ENCODE data around the gene HBP1. TPM values are rescaled to one million over a fixed set of nuclear protein-coding genes. Genes with fewer than 3 reads are reported as not detected.

The HBP1 gene
- total RNA-seq, 6 experiments from 2014 or later, result 22.8 to 34.4 (median 28.5) TPM

DNA sequence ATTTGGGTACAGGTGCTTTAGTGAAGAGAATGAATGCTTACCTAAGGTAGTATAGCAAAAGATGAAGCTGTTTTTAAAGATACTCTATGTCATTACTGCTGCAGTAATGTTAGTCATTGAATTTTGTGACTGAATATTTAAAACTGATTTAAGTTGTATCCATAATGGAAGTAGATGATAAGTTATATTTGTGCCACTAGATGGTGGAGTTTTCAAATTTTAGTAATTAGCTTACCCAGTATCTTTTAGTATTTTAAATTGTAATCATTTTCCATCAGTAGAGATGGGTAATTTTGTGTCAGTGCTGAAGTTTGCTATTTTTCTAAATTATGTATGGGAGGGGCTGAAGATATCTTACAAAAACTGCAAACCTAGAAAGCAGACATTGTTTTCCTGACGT is 25.2 kb downstream of the HBP1 start:
- H3K9me3 Mint-ChIP-seq, result no peaks in the 10 kb centered on the region
- H3K36me3 Mint-ChIP-seq (ENCODE audit: low read depth), result peaks cover 14% of the 10 kb centered on the region
- no peak overlapping the region for H3K27ac Mint-ChIP-seq
- TF ChIP-seq, protein P1, sequence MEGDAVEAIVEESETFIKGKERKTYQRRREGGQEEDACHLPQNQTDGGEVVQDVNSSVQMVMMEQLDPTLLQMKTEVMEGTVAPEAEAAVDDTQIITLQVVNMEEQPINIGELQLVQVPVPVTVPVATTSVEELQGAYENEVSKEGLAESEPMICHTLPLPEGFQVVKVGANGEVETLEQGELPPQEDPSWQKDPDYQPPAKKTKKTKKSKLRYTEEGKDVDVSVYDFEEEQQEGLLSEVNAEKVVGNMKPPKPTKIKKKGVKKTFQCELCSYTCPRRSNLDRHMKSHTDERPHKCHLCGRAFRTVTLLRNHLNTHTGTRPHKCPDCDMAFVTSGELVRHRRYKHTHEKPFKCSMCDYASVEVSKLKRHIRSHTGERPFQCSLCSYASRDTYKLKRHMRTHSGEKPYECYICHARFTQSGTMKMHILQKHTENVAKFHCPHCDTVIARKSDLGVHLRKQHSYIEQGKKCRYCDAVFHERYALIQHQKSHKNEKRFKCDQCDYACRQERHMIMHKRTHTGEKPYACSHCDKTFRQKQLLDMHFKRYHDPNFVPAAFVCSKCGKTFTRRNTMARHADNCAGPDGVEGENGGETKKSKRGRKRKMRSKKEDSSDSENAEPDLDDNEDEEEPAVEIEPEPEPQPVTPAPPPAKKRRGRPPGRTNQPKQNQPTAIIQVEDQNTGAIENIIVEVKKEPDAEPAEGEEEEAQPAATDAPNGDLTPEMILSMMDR (IDR thresholded peaks at IDR 0.05), result peak; percentile 66
- H3K4me3 Mint-ChIP-seq, result no peak overlapping the region
- no peaks in the 10 kb centered on the region for H3K27me3 Mint-ChIP-seq (ENCODE audit: insufficient read depth)
- DNase-seq, result no peak
- H3K4me1 Mint-ChIP-seq (ENCODE audit: low read depth), result peaks cover 7% of the 10 kb centered on the region

DNA sequence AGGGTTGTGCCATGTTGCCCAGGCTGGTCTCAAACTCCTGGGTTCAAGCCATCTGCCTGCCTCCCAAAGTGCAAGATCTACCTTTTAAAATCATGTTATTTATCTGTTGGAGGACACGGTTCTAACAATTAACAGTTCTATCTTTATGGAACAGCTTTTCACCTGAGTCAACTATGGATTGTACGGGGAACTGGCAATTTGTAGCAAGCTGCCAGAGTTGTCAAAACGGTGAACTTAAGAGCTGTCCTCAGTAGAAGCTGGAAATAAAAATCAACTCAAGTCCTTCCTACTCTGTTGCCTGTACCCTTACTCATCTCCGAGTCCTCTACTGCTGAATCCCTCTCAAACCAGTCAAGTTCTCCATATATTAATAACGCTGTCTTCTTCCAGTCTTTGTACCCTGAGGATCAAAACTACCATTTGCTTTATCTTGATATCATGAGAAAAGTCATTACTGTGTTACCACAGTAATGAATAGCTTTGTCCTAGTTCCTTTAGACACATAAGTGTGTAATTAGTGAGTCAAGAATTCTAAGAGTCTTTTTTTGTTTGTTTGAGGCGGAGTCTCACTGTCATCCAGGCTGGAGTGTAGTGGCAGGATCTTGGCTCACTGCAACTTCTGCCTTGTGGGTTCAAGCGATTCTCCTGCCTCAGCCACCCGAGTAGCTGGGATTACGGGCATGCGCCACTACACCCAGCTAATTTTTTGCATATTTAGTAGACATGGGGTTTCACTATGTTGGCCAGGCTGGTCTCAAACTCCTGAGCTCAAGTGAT is 28.2 kb downstream of the HBP1 start:
- H3K36me3 Mint-ChIP-seq (ENCODE audit: low read depth), result peaks cover 15% of the 10 kb centered on the region
- no peak for DNase-seq
- H3K9me3 Mint-ChIP-seq, result no peaks in the 10 kb centered on the region
- H3K27ac Mint-ChIP-seq, result peak overlapping the region; percentile 29; the same call in 1 of the 2 replicates
- H3K4me1 Mint-ChIP-seq (ENCODE audit: low read depth), result peaks cover 7% of the 10 kb centered on the region
- no peaks in the 10 kb centered on the region for H3K27me3 Mint-ChIP-seq (ENCODE audit: insufficient read depth)
- no peak overlapping the region for H3K4me3 Mint-ChIP-seq
- TF ChIP-seq, protein P1 (IDR thresholded peaks at IDR 0.05), result no peak

DNA sequence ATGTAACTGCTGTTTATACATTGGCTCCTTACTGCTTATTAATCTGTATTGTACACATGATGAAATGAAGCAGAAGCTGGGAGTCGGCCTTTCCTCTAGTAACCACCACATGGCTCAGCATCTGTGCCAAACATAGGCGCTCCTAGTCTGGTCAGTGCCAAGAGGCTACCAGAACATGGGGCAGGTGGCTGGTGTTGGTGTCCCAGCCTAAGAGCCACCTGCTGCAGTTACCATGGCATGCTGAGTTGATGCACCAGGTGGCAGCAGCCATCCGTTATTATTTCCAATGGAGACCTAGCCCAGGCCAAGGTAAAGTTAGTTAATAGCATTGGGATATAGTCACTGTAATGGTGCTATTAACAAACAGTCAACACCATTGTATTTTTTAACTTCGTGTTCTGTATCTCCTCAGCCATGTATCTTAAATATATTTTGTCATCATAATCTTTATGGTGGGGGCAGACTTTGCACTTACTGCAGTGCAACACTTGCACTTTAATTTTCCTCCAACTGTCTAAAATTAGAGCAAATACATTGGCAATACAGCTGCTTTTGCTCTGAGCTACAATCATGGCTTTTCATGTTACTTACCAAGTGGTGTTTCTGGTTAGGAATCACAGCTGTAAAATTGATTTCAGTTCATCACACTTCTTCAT is 33.1 kb downstream of the HBP1 start:
- DNase-seq, result peak; percentile 22
- Mint-ChIP-seq H3K4me3 (no peak overlapping the region), H3K27me3 (ENCODE audit: insufficient read depth) (no peaks in the 10 kb centered on the region), H3K4me1 (ENCODE audit: low read depth) (peaks cover 9% of the 10 kb centered on the region), H3K27ac (no peak overlapping the region), H3K9me3 (no peaks in the 10 kb centered on the region), H3K36me3 (ENCODE audit: low read depth) (peaks cover 26% of the 10 kb centered on the region)
- TF ChIP-seq, protein P1 (IDR thresholded peaks at IDR 0.05), result peak; percentile 79

DNA sequence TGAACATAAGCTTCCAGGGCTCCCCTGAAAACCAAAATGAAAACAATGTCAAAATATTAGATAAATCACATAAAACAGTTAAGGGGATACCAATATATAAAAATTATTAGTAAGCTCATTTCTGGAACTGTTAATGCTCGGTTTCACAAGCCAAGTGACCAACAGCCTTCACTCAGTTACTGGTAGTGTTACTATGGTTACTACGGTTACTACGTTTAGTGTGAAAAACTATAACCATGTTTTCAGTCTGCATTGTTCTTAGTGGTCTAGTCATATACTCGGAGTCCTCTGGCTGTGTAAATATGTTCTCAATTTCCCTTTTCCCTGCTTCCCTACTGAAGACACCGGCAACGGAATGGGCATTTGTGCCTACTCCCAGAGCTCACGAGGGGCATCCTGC is 34.8 kb downstream of the HBP1 start:
- H3K4me3 Mint-ChIP-seq, result no peak overlapping the region
- H3K27ac Mint-ChIP-seq, result no peak overlapping the region
- no peaks in the 10 kb centered on the region for H3K9me3 Mint-ChIP-seq
- peaks cover 22% of the 10 kb centered on the region; the same call in 1 of the 2 replicates for H3K36me3 Mint-ChIP-seq (ENCODE audit: low read depth)
- H3K27me3 Mint-ChIP-seq (ENCODE audit: insufficient read depth), result no peaks in the 10 kb centered on the region
- peaks cover 18% of the 10 kb centered on the region for H3K4me1 Mint-ChIP-seq (ENCODE audit: low read depth)
- no peak for DNase-seq
- TF ChIP-seq, protein P1 (IDR thresholded peaks at IDR 0.05), result no peak

DNA sequence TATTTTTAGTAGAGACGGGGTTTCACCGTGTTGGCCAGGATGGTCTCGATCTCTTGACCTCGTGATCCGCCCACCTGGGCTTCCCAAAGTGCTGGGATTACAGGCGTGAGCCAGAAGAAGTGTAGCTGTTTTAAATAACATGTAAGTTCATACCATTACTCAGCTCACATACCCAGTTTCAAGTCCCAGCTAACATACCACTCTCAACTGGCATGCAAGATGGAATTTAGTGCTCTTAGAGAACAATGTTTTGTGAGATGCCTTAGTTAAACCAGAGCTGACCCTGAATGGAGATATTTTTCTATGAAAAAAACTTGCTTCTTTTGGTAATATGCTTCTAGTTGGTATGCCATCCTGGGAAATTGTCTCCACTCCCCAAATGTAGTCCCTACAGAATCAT is 37.3 kb downstream of the HBP1 start:
- TF ChIP-seq, protein P1 (IDR thresholded peaks at IDR 0.05), result no peak
- no peak overlapping the region for H3K27ac Mint-ChIP-seq
- H3K36me3 Mint-ChIP-seq (ENCODE audit: low read depth), result peaks cover 22% of the 10 kb centered on the region
- no peaks in the 10 kb centered on the region for H3K9me3 Mint-ChIP-seq
- no peak for DNase-seq
- no peak overlapping the region for H3K4me3 Mint-ChIP-seq
- H3K27me3 Mint-ChIP-seq (ENCODE audit: insufficient read depth), result no peaks in the 10 kb centered on the region
- peaks cover 19% of the 10 kb centered on the region for H3K4me1 Mint-ChIP-seq (ENCODE audit: low read depth)
